Mucosa of gallbladder (tissue), 1 donor: ENCODE measurements around the gene LORICRIN. TPM values are rescaled to one million over a fixed set of nuclear protein-coding genes. Genes with fewer than 3 reads are reported as not detected.

Experiments
- DNase-seq: peaks from one replicate; pipeline ENCODE4 v3.0.0-alpha.2; 2020; ENCODE audit warnings: low spot score
- total RNA-seq: library from RNA; stranded (reverse); gene quantifications from one replicate; pipeline ENCODE4 v1.2.1, GENCODE V29; 2021
- donor health status: DM: no; HTN: no; CAD: no.

Gene LORICRIN
- total RNA-seq, 1 donor from 2014 or later = not detected

- DNase-seq = no peak
Observed at GRCh38 chr1:153250166-153250565, 9.3 kb upstream of the LORICRIN start.

DNA sequence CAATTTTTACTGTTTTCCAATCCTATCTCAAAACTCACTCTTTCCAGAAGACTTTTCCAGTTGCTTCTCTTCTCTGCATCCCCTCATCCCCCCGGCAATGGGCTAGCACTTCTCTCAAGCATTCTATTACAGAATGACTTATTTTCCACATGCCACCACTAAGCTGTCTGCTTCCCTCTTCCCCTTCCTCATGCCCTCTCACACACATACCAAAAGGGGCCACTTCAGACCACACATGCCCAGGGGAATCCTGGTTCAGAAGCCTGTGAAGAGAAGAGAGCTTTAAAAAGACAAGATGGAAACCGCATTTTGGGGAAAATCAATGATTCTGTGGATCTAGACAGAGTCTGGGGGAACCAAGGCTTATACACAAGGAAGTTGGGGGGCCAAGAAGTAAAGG, 8.4 kb upstream of the LORICRIN start:
- DNase-seq = no peak

- no peak for DNase-seq
Observed at GRCh38 chr1:153251562-153251961, 7.9 kb upstream of the LORICRIN start.

DNA sequence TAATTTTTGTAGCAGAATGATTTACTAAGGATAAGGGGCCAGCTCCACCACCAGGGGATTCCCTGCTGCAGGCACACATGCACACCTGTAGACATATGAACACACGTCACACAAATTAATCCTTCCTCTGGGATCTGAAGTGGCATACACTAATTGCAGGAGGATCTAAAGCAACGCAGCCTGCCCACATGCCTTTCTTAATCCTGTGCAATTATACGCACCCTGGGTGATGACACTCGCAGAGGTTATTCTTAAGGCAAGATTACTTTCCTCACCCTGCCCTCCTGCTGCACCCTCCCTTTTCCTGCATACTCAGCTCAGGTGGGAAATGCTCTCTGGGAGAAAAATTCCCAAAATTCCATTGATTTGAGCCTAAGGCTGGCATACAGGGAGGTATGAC, 7.5 kb upstream of the LORICRIN start:
- DNase-seq = no peak

DNA sequence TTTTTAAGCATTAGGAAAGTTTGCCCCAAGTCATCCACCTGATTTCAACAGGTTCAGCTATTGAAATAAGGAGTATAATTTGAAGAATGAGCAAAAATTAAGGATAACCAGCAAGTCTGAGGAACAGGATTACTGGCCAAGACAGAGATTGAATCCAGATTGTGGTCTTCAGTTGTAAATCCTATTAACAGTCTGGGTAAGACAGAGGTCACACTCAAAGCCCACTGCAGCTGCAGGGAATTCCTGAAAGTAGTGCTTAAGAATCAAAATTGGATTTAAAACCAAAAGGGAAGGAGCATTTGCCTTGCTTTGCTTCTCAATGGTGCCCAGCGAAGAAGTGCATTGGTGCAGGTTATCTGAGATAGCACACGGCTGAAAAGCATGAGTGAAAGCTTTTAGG, 6.4 kb upstream of the LORICRIN start:
- DNase-seq = no peak

GRCh38 chr1:153253693-153254092, 5.8 kb upstream of the LORICRIN start:
- DNase-seq = no peak

GRCh38 chr1:153260585-153261280, 1.2 kb downstream of the LORICRIN start:
- DNase-seq = no peak

GRCh38 chr1:153261281-153262069, 2.0 kb downstream of the LORICRIN start:
- no peak for DNase-seq

- no peak for DNase-seq
Observed at GRCh38 chr1:153262070-153262366, 2.5 kb downstream of the LORICRIN start.

GRCh38 chr1:153262462-153263157, 3.1 kb downstream of the LORICRIN start:
- DNase-seq = no peak

DNA sequence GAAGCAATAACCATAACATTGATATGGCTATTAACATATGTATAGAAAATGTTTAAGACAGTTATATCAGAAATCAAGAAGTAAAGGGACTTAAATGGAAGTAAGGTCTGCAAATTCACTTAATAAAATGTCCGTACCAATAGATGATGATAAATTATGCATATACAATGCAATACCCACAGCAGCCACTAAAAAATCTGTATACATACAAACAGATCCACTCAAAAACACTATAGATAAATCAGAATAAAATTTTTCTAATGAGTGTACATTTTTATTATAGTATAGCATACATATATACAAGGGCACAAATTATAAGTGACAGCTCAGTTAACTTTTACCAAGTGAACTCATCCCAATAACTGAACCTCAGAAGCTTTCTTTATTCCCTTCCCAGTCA, 6.0 kb downstream of the LORICRIN start:
- DNase-seq = no peak

GRCh38 chr1:153271711-153272110, 12.2 kb downstream of the LORICRIN start:
- DNase-seq = no peak

GRCh38 chr1:153272186-153272585, 12.7 kb downstream of the LORICRIN start:
- DNase-seq = no peak

DNA sequence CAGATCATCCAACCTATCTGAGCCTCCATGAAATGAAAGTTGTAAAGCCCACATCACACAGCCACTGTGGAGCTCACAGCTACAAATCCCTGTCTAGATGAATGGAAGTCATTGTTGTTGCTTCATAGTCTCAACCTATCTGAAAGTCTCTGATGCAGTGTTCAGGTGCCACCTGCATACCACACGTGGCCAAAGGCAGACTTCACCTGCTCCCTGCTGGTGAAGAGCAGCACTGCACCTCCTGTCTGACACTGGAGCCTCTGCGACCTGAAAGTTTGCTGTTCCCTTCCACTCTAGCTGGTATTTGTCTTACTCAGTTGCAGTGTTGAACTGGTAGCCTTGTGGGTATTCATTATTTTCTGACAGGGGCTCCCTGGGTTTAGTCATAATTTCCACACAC, 18.4 kb downstream of the LORICRIN start:
- DNase-seq = no peak

DNA sequence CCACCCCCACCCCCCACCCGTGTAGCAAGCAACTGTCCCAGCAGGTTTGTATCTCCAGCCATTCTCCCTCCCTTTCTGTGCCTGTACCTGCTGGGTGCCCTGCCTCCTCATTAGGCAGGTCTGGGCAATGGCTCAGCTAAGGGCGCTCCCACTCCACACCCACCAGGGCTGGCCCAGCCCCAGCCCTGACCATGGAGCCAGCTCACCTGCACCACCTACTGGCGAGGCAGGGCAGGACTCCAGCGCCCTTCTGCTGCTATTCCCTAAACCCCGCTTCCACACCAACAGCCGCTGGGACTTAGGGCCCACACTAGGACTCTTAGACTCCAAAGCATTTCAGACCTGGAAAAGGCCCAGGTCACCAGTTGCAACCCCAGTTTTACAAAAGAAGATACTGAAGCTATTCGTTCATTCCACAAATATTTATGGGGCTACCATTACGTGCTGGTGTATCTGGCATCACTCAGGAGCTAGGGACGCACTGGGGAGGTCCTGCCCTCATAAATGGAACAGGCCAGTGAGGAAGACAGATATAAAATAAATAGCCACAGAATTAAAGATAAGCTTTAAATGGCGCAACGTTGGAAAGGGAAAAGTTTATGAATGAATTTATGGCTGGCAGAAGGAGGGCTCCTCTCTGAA, 29.3 kb downstream of the LORICRIN start:
- DNase-seq = no peak

- DNase-seq = no peak
Observed at GRCh38 chr1:153291514-153291913, 32.0 kb downstream of the LORICRIN start.

DNA sequence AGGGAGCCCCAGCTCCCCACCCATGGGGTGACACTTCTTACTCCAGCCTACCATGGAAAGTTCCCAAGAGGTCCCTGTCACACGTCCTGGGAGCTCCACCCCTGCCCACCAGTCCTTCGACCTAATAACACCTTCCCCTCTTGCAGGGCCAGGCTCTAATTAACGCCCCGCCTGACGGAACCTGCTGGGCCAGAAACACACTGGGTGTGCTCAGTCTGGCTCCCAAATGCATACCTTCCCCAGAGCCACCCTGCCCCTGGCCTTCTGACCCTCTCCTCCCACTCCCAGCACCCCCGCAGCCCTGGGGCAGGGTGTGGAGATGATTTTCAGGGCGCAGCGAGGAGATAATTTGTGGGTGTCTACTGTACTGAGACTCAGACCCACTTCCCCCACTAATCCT, 32.7 kb downstream of the LORICRIN start:
- DNase-seq = no peak

GRCh38 chr1:153292740-153293479, 33.4 kb downstream of the LORICRIN start:
- DNase-seq = no peak

- no peak for DNase-seq
Observed at GRCh38 chr1:153293480-153293775, 33.9 kb downstream of the LORICRIN start.

DNA sequence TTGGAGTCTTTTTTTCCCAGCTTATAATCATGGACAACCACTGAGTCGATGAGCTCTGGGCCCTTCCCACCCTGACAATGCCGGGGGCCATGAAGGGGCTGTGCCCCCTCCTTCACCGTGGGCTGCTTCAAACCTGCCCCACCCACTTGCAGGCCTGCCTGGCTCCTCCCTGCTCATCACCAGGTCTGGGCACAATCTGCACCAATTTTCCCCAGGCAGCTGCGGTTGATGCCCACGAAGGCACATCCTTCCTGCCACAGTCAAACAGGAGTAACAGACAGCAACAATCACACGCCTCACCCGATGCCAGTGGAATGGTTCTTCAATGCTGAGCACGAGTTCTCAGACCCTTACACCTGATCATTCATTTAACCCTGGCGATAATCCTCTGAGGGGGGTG, 34.4 kb downstream of the LORICRIN start:
- DNase-seq = no peak

- no peak for DNase-seq
Observed at GRCh38 chr1:153302308-153302707, 42.8 kb downstream of the LORICRIN start.

GRCh38 chr1:153305682-153306081, 46.2 kb downstream of the LORICRIN start:
- no peak for DNase-seq
